GM12872 (cell line): ENCODE measurements around the gene RPL4.

ENCODE experiments used
- CTCF ChIP-seq: IDR thresholded peaks from 3 replicates; pipeline ENCODE4 v1.5.1; 2011; ENCODE audit warnings: low read depth, mild to moderate bottlenecking, low read length, moderate library complexity; ENCODE audit not compliant: insufficient read depth

The RPL4 gene

DNA sequence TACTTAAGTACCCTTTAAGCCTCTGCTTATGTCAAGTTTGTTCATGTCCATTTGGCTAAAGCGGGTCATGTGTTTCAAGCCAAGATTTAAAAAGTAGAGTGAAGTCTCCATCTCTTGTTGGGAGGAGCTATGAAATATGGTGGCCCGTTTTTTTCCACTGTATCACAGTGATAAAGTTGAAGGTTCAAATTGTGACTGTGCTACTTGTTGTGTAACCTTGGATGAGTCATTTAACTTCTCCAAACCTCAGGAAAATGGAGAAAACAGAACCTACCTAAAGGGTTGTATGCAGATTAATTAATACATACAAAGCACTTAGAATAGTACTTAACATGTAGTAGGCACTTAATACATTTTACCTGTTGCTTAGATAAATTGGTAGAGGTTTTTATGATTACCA, 50.5 kb downstream of the RPL4 start:
- no peak for TF ChIP-seq CTCF

DNA sequence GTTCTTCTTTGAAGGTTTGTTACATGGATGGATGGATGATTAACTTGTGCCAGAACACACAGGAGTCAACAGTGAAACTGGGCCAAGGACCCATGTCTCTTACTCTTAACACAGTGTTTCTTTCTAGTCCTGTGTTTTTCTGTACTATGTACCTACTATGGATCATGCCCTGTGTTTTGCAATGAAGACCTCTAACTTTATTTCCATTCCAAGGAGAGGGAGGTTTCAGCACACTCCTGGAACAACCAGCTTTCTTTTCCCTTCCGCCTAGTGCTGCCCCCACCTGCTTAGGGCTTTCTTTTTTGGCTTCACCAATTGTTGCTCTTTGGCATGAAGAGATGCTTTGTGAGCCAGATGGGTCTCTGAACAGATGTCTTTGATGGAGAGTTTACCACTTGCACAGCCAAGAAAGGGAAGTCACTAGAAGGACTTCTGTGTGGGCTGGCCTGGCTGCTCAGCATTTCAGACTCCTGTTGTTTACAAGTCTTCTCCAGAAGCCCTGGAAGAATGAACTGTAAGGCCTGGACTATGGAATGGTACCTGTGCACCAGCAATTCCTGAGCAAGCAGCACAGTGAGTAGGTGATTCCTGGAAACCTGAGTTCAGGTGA, 51.6 kb downstream of the RPL4 start:
- TF ChIP-seq CTCF: no peak

DNA sequence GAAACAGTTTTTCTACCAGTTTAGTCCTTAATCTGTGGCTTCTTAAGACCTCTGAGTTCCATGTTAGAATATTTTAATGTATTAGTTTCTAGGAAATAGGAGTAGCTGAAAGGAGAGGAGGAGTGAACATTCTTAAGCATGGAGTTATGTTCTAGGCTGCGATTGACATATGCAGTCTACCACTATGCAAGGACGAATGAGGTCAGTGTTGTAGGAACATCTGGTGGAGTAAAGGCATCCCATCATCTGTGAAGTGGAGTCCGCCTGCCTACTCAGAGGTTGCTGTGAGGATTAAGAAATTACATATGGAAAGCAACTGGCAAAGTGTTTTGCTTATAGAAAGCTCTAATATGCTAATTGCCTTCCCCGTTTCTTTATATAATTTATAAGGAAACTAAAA, 52.2 kb downstream of the RPL4 start:
- TF ChIP-seq CTCF: no peak
